ENCODE results near the gene HIBADH. TPM values are rescaled to one million over a fixed set of nuclear protein-coding genes. Genes with fewer than 3 reads are reported as not detected.

The HIBADH gene
- total and polyA plus RNA-seq, 2 donors (not counting 3 experiments of a cell fraction or from before 2014, with no cell fraction given), result 22.6 to 30.5 TPM

DNA sequence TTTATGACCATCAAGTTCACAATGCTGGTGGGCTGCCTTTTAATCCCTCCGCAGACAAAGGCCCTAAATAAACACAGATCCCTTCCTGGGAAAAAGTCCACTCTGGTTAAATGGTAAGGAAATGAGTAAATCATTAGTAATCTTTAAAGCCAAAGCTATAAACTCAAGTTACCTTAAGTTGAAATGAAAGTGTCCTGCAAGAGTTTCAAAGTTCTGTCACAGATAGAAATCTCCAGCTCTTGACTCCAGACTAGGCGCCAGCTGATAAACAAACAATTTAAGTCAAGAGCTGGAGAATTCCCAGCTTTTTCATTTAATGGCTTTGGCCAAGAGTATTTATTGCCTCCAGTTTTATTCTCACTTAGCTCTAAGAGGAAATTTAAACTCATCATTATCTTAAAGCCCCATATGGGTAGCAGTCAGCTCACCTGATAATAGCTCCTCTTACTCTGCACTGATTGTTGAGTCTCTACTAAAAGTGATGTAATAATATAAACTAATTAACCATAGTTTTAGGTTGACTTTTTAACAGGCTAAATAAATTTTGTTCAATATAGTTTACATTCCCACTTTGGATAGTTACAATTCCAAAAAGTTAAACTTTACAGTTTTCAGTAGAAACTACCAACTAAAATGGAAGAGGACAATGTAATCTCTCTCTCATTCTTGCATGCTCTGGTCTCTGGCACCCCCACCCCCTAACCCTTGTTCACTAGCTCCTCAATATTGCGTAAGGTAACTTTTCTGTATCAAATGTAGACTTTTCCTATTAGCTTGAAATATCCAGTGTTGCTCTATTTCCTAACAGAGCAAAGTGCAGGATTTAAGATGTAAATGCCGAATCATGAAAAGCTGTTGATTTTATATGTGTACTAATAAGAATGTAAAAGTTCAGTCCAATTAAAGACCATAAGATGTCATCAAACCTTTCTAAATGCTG is 56.1 kb downstream of the HIBADH start:
- intact Hi-C loops (cut with micrococcal nuclease), result loop anchor here (1.0 to 10.0 kb wide), 6 partner anchors 35 to 1404 kb away; partner anchors contain the start of genes CBX3, HNRNPA2B1 and TAX1BP1
- H3K9me3 ChIP-seq (replicated peaks; ENCODE audit: control insufficient read depth, insufficient read depth, low read length), result no peaks in the 10 kb centered on the region
- peak overlapping the region; percentile 93 for H3K4me2 ChIP-seq (ENCODE audit: insufficient read depth, low read length)
- BruUV-seq (replicated peaks), result no TSS peak
- no peaks in the 10 kb centered on the region for H3K36me3 ChIP-seq (ENCODE audit: control insufficient read depth in 2 of 2, extremely low read depth in 1 of 2, insufficient read depth in 2 of 2, low read length in 2 of 2)
- peak; percentile 89 for DNase-seq (ENCODE audit: low read depth, low spot score)
- H3K27ac ChIP-seq (ENCODE audit: insufficient read depth, low read depth, low read length), result peak overlapping the region; percentile 66
- POLR2A ChIA-PET, result interaction anchor here (1.7 kb wide), 1 partner anchor 35 kb away, joined by 6 read pairs; no protein-coding TSS in a partner anchor
- H3K27me3 ChIP-seq (ENCODE audit: control insufficient read depth in 2 of 2, insufficient read depth in 2 of 2, low read length in 2 of 2), result no peaks in the 10 kb centered on the region
- no peaks in the 10 kb centered on the region for H3K9me1 ChIP-seq (replicated peaks; ENCODE audit: control insufficient read depth, extremely low read depth, insufficient read depth, low read length)
- peak overlapping the region in 1 of 3 experiments; percentile 24 for H3K4me3 ChIP-seq (replicated peaks in 1 of 3; ENCODE audit: insufficient read depth in 1 of 3, low read depth in 1 of 3, low read length in 3 of 3)
- CTCF ChIA-PET, result interaction anchor here (0.6 to 5.3 kb wide), 54 partner anchors 10 to 490 kb away, joined by 3 to 71 read pairs (median 4); partner anchors contain the start of genes EVX1, HIBADH, HOXA11 and HOXA13
- H3K9ac ChIP-seq (replicated peaks; ENCODE audit: extremely low read depth, insufficient read depth, low read length), result peak overlapping the region; percentile 17
- FAIRE-seq, result peak; percentile 66
- peaks cover 25% of the 10 kb centered on the region for H3K4me1 ChIP-seq (ENCODE audit: control insufficient read depth, extremely low read depth, insufficient read depth, low read length)
- no peaks in the 10 kb centered on the region for H3K79me2 ChIP-seq (ENCODE audit: control insufficient read depth, insufficient read depth, low read length)
- H4K20me1 ChIP-seq (replicated peaks; ENCODE audit: control insufficient read depth, extremely low read depth, insufficient read depth, low read length), result no peaks in the 10 kb centered on the region
- H2AFZ ChIP-seq (ENCODE audit: low read depth, low read length), result no peak overlapping the region
- dilution Hi-C loops (cut with MboI; ENCODE audit: extremely low pct_ligation_motif_present, low sequenced_read_pairs), result no loop called here
- TF ChIP-seq MYC (IDR thresholded peaks at IDR 0.05; ENCODE audit: low read depth, low read length), result no peak
- peak; percentile 93 for TF ChIP-seq GATA2 (IDR thresholded peaks at IDR 0.05; ENCODE audit: insufficient read depth, insufficient read length, low read depth, low read length)
- TF ChIP-seq POLR2AphosphoS5 (IDR thresholded peaks at IDR 0.05; ENCODE audit: insufficient read depth, low read depth, low read length), result peak; percentile 67
- TF ChIP-seq POLR2A (IDR thresholded peaks at IDR 0.05; ENCODE audit: low read depth, low read length), result no peak
- TF ChIP-seq, protein P1, sequence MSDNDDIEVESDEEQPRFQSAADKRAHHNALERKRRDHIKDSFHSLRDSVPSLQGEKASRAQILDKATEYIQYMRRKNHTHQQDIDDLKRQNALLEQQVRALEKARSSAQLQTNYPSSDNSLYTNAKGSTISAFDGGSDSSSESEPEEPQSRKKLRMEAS (IDR thresholded peaks at IDR 0.05; ENCODE audit: insufficient read depth, insufficient read length), result no peak
- TF ChIP-seq, protein P2, sequence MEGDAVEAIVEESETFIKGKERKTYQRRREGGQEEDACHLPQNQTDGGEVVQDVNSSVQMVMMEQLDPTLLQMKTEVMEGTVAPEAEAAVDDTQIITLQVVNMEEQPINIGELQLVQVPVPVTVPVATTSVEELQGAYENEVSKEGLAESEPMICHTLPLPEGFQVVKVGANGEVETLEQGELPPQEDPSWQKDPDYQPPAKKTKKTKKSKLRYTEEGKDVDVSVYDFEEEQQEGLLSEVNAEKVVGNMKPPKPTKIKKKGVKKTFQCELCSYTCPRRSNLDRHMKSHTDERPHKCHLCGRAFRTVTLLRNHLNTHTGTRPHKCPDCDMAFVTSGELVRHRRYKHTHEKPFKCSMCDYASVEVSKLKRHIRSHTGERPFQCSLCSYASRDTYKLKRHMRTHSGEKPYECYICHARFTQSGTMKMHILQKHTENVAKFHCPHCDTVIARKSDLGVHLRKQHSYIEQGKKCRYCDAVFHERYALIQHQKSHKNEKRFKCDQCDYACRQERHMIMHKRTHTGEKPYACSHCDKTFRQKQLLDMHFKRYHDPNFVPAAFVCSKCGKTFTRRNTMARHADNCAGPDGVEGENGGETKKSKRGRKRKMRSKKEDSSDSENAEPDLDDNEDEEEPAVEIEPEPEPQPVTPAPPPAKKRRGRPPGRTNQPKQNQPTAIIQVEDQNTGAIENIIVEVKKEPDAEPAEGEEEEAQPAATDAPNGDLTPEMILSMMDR (IDR thresholded peaks at IDR 0.05; ENCODE audit: extremely low read depth in 1 of 2, insufficient read depth in 1 of 2, low read depth in 1 of 2, low read length in 2 of 2), result no peak
- no peak for TF ChIP-seq EZH2 (IDR thresholded peaks at IDR 0.05; ENCODE audit: borderline replicate concordance, low read depth, low read length, severe bottlenecking)
- TF ChIP-seq JUN (IDR thresholded peaks at IDR 0.05; ENCODE audit: borderline replicate concordance, insufficient read depth, insufficient read length, low read depth), result peak; percentile 57
- TF ChIP-seq FOS (IDR thresholded peaks at IDR 0.05; ENCODE audit: borderline replicate concordance, insufficient read depth, low read length), result peak; percentile 76

Data from endothelial cell of umbilical vein (primary cell).